HepG2 (cell line): ENCODE results near the gene XG. TPM values are rescaled to one million over a fixed set of nuclear protein-coding genes. Genes with fewer than 3 reads are reported as not detected.

ENCODE experiments used
- ATAC-seq: fragments of 200-7000 bp; cut with Tn5 transposase; 3 replicates; pipeline ENCODE4 v1.9.1; 2020; ENCODE audit warnings: mild to moderate bottlenecking, moderate library complexity
- BruUV-seq: library from RNA; stranded (reverse); fragments of 400-500 nt; replicated peaks from 2 replicates; lab custom pipeline; 2021; lab: Mats Ljungman, UMichigan
- CTCF ChIA-PET: fragments of 300-600 bp; formaldehyde crosslinking; extraction: SDS; loops from one replicate; lab custom pipeline; 2021; ENCODE audit warnings: low total read pairs, inconsistent platforms, low intra/inter-chr PET ratio; lab: Yijun Ruan, JAX
- POLR2A ChIA-PET: fragments of 350-600 bp; sonication (Branson Sonifier 250); formaldehyde crosslinking; loops from one replicate; lab custom pipeline; 2020; ENCODE audit warnings: antibody characterized with exemption, inconsistent platforms; lab: Yijun Ruan, JAX
- DNase-seq: peaks from one replicate; pipeline ENCODE4 v3.0.0-alpha.2; 2015; ENCODE audit warnings: low spot score
- FAIRE-seq: peaks from 3 replicates; lab custom pipeline; 2011; peaks lifted over from hg19 to GRCh38; lab: Jason Lieb, UNC
- H2AFZ ChIP-seq: one replicate; pipeline ENCODE4 v1.6.1; 2011; ENCODE audit warnings: low read length, inconsistent platforms
- H3K27ac ChIP-seq: fragments of 300-600 bp; 3 replicates; pipeline ENCODE4 v1.8.0; 2011; ENCODE audit warnings: mixed run types, mild to moderate bottlenecking, mixed read lengths, low read length, inconsistent platforms; ENCODE audit not compliant: insufficient read depth; ENCODE audit errors: extremely low read length
- H3K27me3 ChIP-seq, 2 experiments: fragments of 200-600 bp in 1 of 2; 2 replicates in 1 of 2; 3 replicates in 1 of 2; pipeline versions ENCODE4 v1.6.0 to v1.8.0; 2011; ENCODE audit warnings: low read length in 2 of 2, mild to moderate bottlenecking in 2 of 2, moderate library complexity in 2 of 2, inconsistent platforms in 1 of 2; ENCODE audit not compliant: insufficient read depth in 2 of 2, control insufficient read depth in 1 of 2
- H3K36me3 ChIP-seq, 2 experiments: fragments of 200-600 bp in 1 of 2; replicated peaks in 1 of 2; 2 replicates in 1 of 2; 3 replicates in 1 of 2; pipeline versions ENCODE4 v1.5.1 to v1.8.0; 2011; ENCODE audit warnings: low read length in 2 of 2, inconsistent platforms in 1 of 2; ENCODE audit not compliant: insufficient read depth in 2 of 2, control insufficient read depth in 1 of 2
- H3K4me1 ChIP-seq: 2 replicates; pipeline ENCODE4 v1.5.1; 2012; ENCODE audit warnings: low read length, inconsistent platforms; ENCODE audit not compliant: insufficient read depth
- H3K4me2 ChIP-seq: 2 replicates; pipeline ENCODE4 v1.6.0; 2011; ENCODE audit warnings: low read depth, low read length, inconsistent platforms
- H3K4me3 ChIP-seq, 3 experiments: fragments of 200-600 bp in 1 of 3; sonication (generic), shearing (Covaris generic) in 1 of 3; replicated peaks in 1 of 3; 2 replicates each; pipeline ENCODE4 v1.5.1; 2011 to 2016; ENCODE audit warnings: low read length in 3 of 3, inconsistent platforms in 2 of 3, low read depth in 2 of 3, mild to moderate bottlenecking in 2 of 3, control low read depth in 1 of 3, mixed read lengths in 1 of 3; ENCODE audit not compliant: insufficient read depth in 1 of 3
- H3K79me2 ChIP-seq: one replicate; pipeline ENCODE4 v1.6.1; 2011; ENCODE audit warnings: low read length, inconsistent platforms; ENCODE audit not compliant: insufficient read depth
- H3K9ac ChIP-seq: 2 replicates; pipeline ENCODE4 v1.6.0; 2011; ENCODE audit warnings: mild to moderate bottlenecking, low read depth, low read length, inconsistent platforms; ENCODE audit not compliant: insufficient read depth
- H3K9me3 ChIP-seq: 2 replicates; pipeline ENCODE4 v1.5.1; 2012; ENCODE audit warnings: mild to moderate bottlenecking, low read length
- H4K20me1 ChIP-seq: 2 replicates; pipeline ENCODE4 v1.6.0; 2011; ENCODE audit warnings: inconsistent platforms, mild to moderate bottlenecking, low read length, moderate library complexity; ENCODE audit not compliant: insufficient read depth
- AFF4 ChIP-seq: sonication (generic); formaldehyde crosslinking; IDR thresholded peaks from 2 replicates; pipeline ENCODE4 v1.4.0; 2020; ENCODE audit warnings: missing genetic modification reagents
- MYC ChIP-seq: sonication (generic); formaldehyde crosslinking; IDR thresholded peaks from 2 replicates; pipeline ENCODE4 v1.9.0; 2021; ENCODE audit warnings: missing genetic modification reagents, borderline replicate concordance
- NR2F6 ChIP-seq, 2 experiments: IDR thresholded peaks; 2 replicates each; pipeline ENCODE4 v1.6.1; 2016; ENCODE audit warnings: antibody characterized with exemption in 1 of 2, mild to moderate bottlenecking in 1 of 2
- TFDP2 ChIP-seq: sonication (generic); formaldehyde crosslinking; IDR thresholded peaks from 2 replicates; pipeline ENCODE4 v1.4.0; 2020; ENCODE audit warnings: missing genetic modification reagents
- ZNF639 ChIP-seq: conservative IDR thresholded peaks from 2 replicates; pipeline ENCODE4 v1.6.1; 2018; ENCODE audit warnings: missing genetic modification reagents
- ZNF777 ChIP-seq: sonication (generic); formaldehyde crosslinking; IDR thresholded peaks from 2 replicates; pipeline ENCODE4 v1.4.0; 2020; ENCODE audit warnings: missing genetic modification reagents
- ZNF878 ChIP-seq: sonication (generic); formaldehyde crosslinking; IDR thresholded peaks from 2 replicates; pipeline ENCODE4 v1.8.1; 2023; ENCODE audit warnings: mild to moderate bottlenecking, missing genetic modification reagents, moderate library complexity
- WGBS: methylation state at CpG from one replicate; pipeline ENCODE4 v1.1.6; 2017; ENCODE audit warnings: low lambda C conversion rate; 5-methylcytosine and 5-hydroxymethylcytosine counted together
- in situ Hi-C: cut with HindIII; loops from 2 replicates; pipeline ENCODE4 v1.10.0; 2017; ENCODE audit warnings: low pct_unique_long_range_greater_than_20kb; ENCODE audit not compliant: extremely low pct_ligation_motif_present
- intact Hi-C: fragments of 100-400 bp; cut with micrococcal nuclease; formaldehyde crosslinking; loops from one replicate; pipeline ENCODE4 v1.10.0; 2022; ENCODE audit not compliant: unreplicated experiment
- polyA plus RNA-seq, 8 experiments: library from polyadenylated mRNA; depleted of rRNA in 3 of 8; stranded (reverse) in 7 of 8; unstranded in 1 of 8; fragments of >200 nt; fragmentation: Illumina TruSeq in 4 of 8; extraction: Trizol in 4 of 8; gene quantifications; 2 replicates each; pipeline versions ENCODE4 v1.2.1 to v1.2.3, GENCODE V29; 2011 to 2016; ENCODE audit warnings: low read depth in 4 of 8, missing spikeins in 1 of 8, mixed read lengths in 1 of 8; ENCODE audit not compliant: insufficient read depth in 1 of 8
- total RNA-seq, 5 experiments: library from RNA; depleted of rRNA; stranded (reverse); fragments of >200 nt; fragmentation: Illumina TruSeq; extraction: Trizol; gene quantifications; 2 replicates each; pipeline ENCODE4 v1.2.3, GENCODE V29; 2016; ENCODE audit warnings: low read depth in 1 of 5
- TF ChIP-seq, protein P1 (sequence below): sonication (generic); formaldehyde crosslinking; IDR thresholded peaks from 2 replicates; pipeline ENCODE4 v1.5.0; 2020; ENCODE audit warnings: missing genetic modification reagents, mild to moderate bottlenecking, borderline replicate concordance
- TF ChIP-seq, protein P2 (sequence below): sonication (generic); formaldehyde crosslinking; IDR thresholded peaks from 2 replicates; pipeline ENCODE4 v1.4.0; 2020; ENCODE audit warnings: mild to moderate bottlenecking, low read depth, missing genetic modification reagents
- TF ChIP-seq, protein P3 (sequence below): sonication (generic); formaldehyde crosslinking; IDR thresholded peaks from 2 replicates; pipeline ENCODE4 v1.9.0; 2022; ENCODE audit warnings: missing genetic modification reagents, mild to moderate bottlenecking, borderline replicate concordance

Gene XG
- total and polyA plus RNA-seq, 2 of the 13 experiments (the other 11 are each of a cell fraction or from before 2014, with no cell fraction given) = not detected

DNA sequence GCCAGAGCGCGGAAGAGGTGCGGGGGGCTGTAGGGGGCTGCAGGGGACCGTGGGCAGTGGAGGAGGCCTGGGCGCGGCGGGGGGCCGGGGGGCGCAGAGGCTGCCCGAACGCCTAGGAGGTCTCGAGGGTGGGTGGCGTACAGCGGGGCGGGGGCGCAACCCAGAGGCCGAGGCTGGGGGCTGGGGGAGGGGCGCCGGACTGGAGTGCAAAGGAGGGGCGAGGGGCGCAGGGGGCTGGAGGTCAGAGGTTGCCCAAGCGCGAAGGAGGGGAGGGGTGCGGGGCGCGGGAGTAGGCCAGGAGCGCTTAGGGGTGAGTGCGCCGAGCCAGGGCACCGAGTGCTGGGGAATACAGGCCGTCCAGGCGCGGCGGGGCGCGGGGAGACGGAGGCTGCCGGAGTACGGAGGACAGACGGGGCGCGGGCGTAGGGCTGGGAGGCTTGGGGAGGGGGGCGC lies 77.1 kb downstream of the XG start (continued):
- TF ChIP-seq, protein P1, sequence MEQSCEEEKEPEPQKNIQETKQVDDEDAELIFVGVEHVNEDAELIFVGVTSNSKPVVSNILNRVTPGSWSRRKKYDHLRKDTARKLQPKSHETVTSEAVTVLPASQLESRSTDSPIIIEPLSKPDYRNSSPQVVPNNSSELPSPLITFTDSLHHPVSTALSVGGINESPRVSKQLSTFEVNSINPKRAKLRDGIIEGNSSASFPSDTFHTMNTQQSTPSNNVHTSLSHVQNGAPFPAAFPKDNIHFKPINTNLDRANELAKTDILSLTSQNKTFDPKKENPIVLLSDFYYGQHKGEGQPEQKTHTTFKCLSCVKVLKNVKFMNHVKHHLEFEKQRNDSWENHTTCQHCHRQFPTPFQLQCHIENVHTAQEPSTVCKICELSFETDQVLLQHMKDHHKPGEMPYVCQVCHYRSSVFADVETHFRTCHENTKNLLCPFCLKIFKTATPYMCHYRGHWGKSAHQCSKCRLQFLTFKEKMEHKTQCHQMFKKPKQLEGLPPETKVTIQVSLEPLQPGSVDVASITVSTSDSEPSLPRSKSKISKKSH (CRISPR knock-in tag) = no peak
- no peak for TF ChIP-seq MYC (CRISPR knock-in tag)
- TF ChIP-seq, protein P2, sequence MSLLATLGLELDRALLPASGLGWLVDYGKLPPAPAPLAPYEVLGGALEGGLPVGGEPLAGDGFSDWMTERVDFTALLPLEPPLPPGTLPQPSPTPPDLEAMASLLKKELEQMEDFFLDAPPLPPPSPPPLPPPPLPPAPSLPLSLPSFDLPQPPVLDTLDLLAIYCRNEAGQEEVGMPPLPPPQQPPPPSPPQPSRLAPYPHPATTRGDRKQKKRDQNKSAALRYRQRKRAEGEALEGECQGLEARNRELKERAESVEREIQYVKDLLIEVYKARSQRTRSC (CRISPR knock-in tag) = no peak
- no peak for TF ChIP-seq ZNF639

DNA sequence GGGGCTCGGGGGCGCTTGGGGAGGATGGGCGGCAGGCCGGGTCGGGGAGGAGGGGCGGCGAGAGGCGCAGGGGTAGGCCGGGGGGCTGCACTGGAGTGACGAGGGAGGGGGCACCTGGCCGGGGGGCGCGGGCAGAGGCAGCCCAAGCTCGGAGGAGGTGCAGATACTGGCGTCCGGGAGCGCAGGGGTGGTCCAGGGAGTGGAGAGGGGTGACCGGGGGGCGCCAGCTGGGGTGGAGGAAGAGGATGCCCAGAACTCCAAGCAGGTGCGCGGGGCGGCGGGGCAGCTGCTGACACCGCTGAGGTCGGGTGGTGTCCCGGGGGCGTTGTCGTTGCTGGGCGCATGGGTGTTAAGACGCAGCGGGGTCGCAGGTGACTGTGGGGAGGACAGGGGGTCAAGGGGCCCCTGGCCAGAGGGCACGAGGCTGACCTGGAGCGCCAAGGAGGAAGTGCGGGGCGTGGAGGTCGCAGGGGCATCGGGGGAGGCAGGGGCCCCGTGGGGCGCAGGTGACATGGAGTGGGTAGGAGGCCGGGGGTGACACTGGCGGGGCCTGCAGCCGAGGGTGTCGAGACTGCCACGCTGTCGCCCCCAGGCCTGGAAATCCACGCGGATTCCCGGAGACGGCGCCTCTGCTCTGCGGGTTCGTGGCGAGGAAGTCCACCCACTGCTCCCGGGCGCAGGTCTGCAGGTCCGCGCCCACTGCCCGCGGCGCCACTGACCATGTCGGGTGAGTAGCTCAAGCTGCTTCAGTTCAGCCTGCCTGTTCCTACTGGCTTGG lies 77.8 kb downstream of the XG start:
- Histone ChIP-seq H3K4me2 (peak overlapping the region; percentile 60), H2AFZ (no peak overlapping the region), H3K27me3 (no peaks in the 10 kb centered on the region), H3K27ac (peak overlapping the region; percentile 40), H3K36me3 (no peaks in the 10 kb centered on the region; a peak in 1 of 5 replicates), H4K20me1 (no peaks in the 10 kb centered on the region), H3K4me1 (peaks cover 32% of the 10 kb centered on the region), H3K9me3 (no peaks in the 10 kb centered on the region), H3K4me3 (peak overlapping the region; percentile 40 to 70 (median 68); a peak in 5 of 6 replicates), H3K9ac (peak overlapping the region; percentile 39), H3K79me2 (no peaks in the 10 kb centered on the region)
- FAIRE-seq (no peak), DNase-seq (no peak), ATAC-seq (peak; percentile 8; the same call in 2 of the 3 replicates)
- POLR2A ChIA-PET = no interaction called here
- no CpG with 5 or more reads among the region's 62 CpGs for WGBS
- no TSS peak for BruUV-seq
- intact Hi-C loops = no loop called here
- CTCF ChIA-PET = no interaction called here
- in situ Hi-C loops = no loop called here
- TF ChIP-seq ZNF878 (CRISPR knock-in tag) = no peak
- TF ChIP-seq AFF4 = no peak
- TF ChIP-seq ZNF777 (CRISPR knock-in tag) = no peak
- TF ChIP-seq, protein P3, sequence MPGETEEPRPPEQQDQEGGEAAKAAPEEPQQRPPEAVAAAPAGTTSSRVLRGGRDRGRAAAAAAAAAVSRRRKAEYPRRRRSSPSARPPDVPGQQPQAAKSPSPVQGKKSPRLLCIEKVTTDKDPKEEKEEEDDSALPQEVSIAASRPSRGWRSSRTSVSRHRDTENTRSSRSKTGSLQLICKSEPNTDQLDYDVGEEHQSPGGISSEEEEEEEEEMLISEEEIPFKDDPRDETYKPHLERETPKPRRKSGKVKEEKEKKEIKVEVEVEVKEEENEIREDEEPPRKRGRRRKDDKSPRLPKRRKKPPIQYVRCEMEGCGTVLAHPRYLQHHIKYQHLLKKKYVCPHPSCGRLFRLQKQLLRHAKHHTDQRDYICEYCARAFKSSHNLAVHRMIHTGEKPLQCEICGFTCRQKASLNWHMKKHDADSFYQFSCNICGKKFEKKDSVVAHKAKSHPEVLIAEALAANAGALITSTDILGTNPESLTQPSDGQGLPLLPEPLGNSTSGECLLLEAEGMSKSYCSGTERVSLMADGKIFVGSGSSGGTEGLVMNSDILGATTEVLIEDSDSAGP (CRISPR knock-in tag) = no peak
- no peak for TF ChIP-seq TFDP2
- TF ChIP-seq NR2F6 (IDR thresholded peaks at IDR 0.05) = peak; percentile 11; the same call in 1 of the 2 replicates
- TF ChIP-seq NR2F6 (CRISPR knock-in tag; IDR thresholded peaks at IDR 0.05) = no peak
